ENCODE results near the gene TEPSIN. TPM values are rescaled to one million over a fixed set of nuclear protein-coding genes. Genes with fewer than 3 reads are reported as not detected.

Gene TEPSIN
- total and polyA plus RNA-seq, 2 of the 13 experiments (the other 11 are each of a cell fraction or from before 2014, with no cell fraction given) = 16.1 to 18.8 TPM

DNA sequence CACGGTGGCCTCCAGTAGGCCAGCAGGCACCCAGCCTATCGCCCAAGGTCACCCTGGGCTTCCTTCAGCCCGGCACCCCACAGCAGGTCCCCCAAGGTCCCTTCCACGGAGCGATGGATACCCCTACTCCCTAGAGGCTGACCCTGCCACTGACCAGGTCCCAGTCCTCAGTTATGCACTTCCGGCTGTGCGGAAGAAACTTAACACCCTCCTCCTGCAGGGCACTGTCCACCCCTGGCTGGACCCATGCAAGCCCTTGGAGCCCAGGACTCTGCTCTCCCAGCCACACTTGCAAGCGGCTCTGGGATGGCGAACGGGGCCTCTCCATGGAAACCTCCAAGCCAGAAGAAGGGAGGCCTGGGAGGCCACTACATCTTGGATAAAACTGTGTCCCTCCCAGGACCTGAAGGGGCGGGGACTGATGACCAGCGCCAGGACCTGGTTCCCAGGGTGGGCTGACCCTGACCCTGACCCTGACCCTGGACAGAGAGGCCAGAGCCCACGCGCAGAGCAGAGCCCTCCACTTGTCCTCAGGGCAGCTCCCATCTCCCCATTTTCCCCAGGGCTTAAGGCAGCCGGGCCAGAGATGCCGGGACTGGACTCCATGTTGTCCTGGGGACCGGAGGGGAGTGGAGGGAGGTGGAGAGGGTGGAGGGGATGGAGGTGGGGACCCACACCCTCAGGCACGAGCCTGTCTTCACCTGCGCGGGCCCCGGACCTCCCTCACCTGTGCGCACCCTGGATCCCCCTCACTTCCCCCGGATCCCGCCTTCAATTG, 16.8 kb downstream of the TEPSIN start (continued):
- TF ChIP-seq, protein P1, sequence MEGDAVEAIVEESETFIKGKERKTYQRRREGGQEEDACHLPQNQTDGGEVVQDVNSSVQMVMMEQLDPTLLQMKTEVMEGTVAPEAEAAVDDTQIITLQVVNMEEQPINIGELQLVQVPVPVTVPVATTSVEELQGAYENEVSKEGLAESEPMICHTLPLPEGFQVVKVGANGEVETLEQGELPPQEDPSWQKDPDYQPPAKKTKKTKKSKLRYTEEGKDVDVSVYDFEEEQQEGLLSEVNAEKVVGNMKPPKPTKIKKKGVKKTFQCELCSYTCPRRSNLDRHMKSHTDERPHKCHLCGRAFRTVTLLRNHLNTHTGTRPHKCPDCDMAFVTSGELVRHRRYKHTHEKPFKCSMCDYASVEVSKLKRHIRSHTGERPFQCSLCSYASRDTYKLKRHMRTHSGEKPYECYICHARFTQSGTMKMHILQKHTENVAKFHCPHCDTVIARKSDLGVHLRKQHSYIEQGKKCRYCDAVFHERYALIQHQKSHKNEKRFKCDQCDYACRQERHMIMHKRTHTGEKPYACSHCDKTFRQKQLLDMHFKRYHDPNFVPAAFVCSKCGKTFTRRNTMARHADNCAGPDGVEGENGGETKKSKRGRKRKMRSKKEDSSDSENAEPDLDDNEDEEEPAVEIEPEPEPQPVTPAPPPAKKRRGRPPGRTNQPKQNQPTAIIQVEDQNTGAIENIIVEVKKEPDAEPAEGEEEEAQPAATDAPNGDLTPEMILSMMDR (CRISPR knock-in tag; IDR thresholded peaks at IDR 0.05) = no peak
- TF ChIP-seq ZNF292 (CRISPR knock-in tag; IDR thresholded peaks at IDR 0.05; ENCODE audit: borderline replicate concordance, low read depth) (no peak), ZNF296 (CRISPR knock-in tag; conservative IDR thresholded peaks at IDR 0.05) (peak; percentile 91), ZNF770 (CRISPR knock-in tag; IDR thresholded peaks at IDR 0.05) (peak; percentile 69), YEATS2 (CRISPR knock-in tag; IDR thresholded peaks at IDR 0.05; ENCODE audit: borderline replicate concordance) (0 out of 2 replicates have a peak, but pooled peaks have one; percentile 14), HES4 (CRISPR knock-in tag; IDR thresholded peaks at IDR 0.05; ENCODE audit: borderline replicate concordance) (0 out of 2 replicates have a peak, but pooled peaks have one; percentile 16), ZNF790 (CRISPR knock-in tag; IDR thresholded peaks at IDR 0.05; ENCODE audit: borderline replicate concordance) (0 out of 2 replicates have a peak, but pooled peaks have one; percentile 3), ZSCAN5A (CRISPR knock-in tag; IDR thresholded peaks at IDR 0.05; ENCODE audit: borderline replicate concordance) (no peak), ZNF556 (CRISPR knock-in tag; IDR thresholded peaks at IDR 0.05; ENCODE audit: borderline replicate concordance) (0 out of 2 replicates have a peak, but pooled peaks have one; percentile 25), PHF8 (CRISPR knock-in tag; IDR thresholded peaks at IDR 0.05) (peak; percentile 42), UBTF (CRISPR knock-in tag; IDR thresholded peaks at IDR 0.05) (peak; percentile 57), NFRKB (IDR thresholded peaks at IDR 0.05) (no peak), ZNF773 (CRISPR knock-in tag; IDR thresholded peaks at IDR 0.05; ENCODE audit: borderline replicate concordance) (peak; percentile 4; the same call in 1 of the 2 replicates), NFYC (CRISPR knock-in tag; IDR thresholded peaks at IDR 0.05) (no peak), CREB3 (CRISPR knock-in tag; IDR thresholded peaks at IDR 0.05) (no peak), ZNF121 (CRISPR knock-in tag; IDR thresholded peaks at IDR 0.05) (no peak), ZNF616 (CRISPR knock-in tag; IDR thresholded peaks at IDR 0.05; ENCODE audit: low read depth) (0 out of 2 replicates have a peak, but pooled peaks have one; percentile 23), ZNF569 (CRISPR knock-in tag; IDR thresholded peaks at IDR 0.05; ENCODE audit: borderline replicate concordance) (no peak), TAF1 (CRISPR knock-in tag; IDR thresholded peaks at IDR 0.05) (peak; percentile 18; the same call in 1 of the 2 replicates)
